Activated CD8-positive, alpha-beta memory T cell treated with anti-CD3 and anti-CD28 coated beads for 36 hours (primary cell): ENCODE data around the gene LRRC28. TPM values are rescaled to one million over a fixed set of nuclear protein-coding genes. Genes with fewer than 3 reads are reported as not detected.
"Not testable (repeated sequence)": the region's sequence is repeated elsewhere in the genome, so short reads cannot be mapped to it uniquely, and the experiment has no call there.

Experiments
- CTCF ChIA-PET: fragments of 350-600 bp; sonication (Branson Sonifier 250); formaldehyde crosslinking; loops from one replicate; lab custom pipeline; 2021; ENCODE audit warnings: antibody characterized with exemption; lab: Charles Lee
- POLR2A ChIA-PET: fragments of 350-600 bp; sonication (Branson Sonifier 250); formaldehyde crosslinking; loops from one replicate; lab custom pipeline; 2021; ENCODE audit warnings: antibody characterized with exemption; lab: Charles Lee
- total RNA-seq, 2 experiments: library from RNA; stranded (reverse); gene quantifications; one replicate each; pipeline ENCODE4 v1.2.3, GENCODE V29; 2021

Gene LRRC28
- total RNA-seq, 2 experiments from 2014 or later: 17.0 to 17.6 TPM

DNA sequence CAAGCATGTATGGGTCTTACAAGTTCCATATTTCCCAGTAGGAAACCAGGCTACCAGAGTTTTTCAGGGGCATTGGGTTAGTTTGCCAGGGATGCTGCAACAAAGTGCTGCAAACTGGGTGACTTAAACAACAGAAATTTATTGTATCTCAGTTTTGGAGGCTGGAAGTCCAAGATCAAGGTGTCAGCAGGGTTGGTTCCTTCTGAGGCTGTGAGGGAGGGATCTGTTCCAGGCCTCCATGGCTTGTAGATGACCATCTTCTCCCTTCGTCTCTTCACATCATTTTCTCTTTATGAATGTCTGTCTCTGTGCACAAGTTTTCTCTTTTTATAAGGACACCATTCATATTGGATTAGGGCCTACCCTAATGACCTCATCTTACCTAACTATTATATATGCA, 114.7 kb downstream of the LRRC28 start:
- POLR2A ChIA-PET: no interaction called here

DNA sequence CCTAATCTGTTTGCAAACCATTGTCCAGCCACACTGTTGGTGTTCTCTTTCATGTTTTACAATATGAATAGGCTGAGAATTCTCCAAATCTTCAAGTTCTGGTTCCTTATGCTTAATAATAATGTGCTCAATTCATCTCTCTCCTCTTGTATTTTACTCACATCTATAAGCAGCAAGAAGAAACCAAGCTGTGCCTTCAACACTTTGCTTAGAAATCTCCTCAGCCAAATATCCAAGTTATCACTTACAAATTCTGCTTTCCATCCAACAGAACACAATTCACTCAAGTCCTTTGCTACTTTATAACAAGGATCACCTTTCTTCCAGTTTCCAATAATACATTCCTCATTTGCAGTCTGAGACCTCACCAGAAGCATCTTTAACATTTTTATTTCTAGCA, 117.5 kb downstream of the LRRC28 start:
- CTCF ChIA-PET: interaction anchor here (1.2 kb wide), 1 partner anchor 118 kb away, joined by 3 read pairs; the partner anchor contains the start of gene LRRC28

More for the DNA sequence above, 114.7 kb downstream of the LRRC28 start:
- CTCF ChIA-PET: no interaction called here

DNA sequence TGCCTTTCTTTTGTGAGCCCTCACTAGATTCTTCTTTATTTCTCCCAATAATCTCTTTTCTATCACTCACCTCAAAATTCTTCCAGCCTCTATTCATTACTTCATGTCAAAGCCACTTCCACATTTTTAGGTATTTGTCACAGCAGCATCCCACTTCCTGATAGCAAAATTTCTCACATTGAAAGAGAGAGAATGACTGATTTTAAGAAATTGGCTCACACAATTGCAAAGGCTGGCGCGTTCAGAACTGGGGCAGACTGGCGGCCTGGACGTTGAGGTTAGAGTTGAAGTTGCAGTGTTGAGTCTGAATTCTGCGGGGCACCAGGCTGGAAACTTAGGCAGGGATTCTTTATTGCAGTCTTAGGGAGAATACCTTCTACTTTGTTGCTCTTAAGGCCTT, 117.9 kb downstream of the LRRC28 start:
- ChIA-PET CTCF (interaction anchor here (1.2 kb wide), 1 partner anchor 118 kb away, joined by 3 read pairs; the partner anchor contains the start of gene LRRC28), POLR2A (no interaction called here)

More for the DNA sequence above, 117.5 kb downstream of the LRRC28 start:
- POLR2A ChIA-PET: no interaction called here

DNA sequence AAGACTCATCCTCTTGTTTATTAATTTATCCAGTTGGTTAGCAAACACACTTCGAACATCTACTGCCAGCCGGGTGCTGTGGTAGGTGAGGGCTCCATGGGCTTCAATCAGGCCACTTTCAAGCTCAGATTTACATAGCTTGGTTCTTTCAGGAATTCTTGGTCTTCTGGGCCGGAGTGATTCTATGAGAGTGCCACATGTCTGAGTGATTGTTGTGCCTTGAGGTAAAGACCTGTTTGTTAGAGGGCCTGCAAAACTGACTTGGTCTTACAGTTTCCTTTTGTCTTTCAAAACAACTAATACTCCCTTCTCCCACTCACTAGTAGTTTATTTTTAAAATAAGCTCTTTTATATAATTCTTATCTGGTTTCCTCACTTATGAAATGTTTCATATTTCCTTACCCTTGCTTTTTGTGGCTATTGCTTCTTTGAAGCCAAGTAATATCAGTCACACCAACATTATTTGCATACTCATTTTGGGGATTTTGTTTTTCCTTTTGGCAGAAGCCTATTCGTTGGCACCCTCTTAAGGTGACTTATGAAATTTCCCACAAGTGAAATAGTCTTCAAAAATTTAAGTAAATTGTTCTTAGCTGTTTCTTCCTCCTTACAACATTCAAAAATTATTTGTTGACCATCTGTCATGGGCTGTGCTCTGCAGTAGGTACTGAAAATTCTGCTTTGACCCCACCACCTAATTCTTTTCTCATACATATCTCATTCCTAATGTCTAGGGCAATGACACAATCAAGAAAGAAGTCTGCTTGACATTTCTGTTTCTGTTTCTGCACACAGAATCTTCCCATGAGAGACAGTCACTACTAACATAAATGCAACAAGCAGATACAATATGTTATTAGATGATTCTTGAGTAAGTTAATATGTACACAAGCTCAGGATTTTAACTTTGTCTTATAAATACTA, 120.2 kb downstream of the LRRC28 start:
- POLR2A ChIA-PET: interaction anchor here (0.7 kb wide), 1 partner anchor 272 kb away, joined by 3 read pairs; no protein-coding TSS in a partner anchor
- CTCF ChIA-PET: interaction anchor here (1.1 to 1.3 kb wide), 2 partner anchors 99 to 333 kb away, joined by 3 read pairs; no protein-coding TSS in a partner anchor

DNA sequence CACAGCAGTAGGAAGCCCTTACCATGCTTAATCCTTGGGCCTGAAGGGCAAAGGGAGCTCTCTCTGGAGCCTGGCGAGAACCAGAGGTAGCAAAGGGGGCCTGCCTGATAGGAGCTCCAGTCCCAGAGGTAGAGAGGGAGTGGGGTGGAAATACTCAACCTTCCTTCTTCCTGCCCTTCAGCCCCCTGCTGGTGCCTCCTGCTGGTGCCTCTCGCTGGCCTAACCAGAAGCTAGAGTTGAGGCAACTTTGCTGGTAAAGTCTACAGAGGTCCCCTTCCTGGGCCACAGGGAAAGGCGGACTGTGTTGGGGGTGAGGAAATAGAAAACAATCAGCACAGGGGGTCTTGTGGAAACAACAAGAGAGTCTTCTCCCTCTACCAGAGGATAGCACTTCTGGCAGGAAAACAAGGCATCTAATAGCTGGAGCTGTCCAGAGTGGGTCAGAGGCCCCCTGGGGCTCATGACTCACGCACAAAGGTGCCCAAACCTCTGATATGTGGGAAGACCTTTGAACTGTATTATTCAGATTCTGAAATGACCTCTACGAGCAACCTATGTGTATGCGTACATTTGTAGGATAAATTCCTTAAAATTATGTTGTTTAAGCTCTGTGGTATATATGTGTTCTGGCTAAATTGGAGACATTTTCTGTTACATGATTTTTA, 133.9 kb downstream of the LRRC28 start:
- POLR2A ChIA-PET: no interaction called here
- CTCF ChIA-PET: interaction anchor here (0.6 kb wide), 1 partner anchor 243 kb away, joined by 4 read pairs; no protein-coding TSS in a partner anchor

DNA sequence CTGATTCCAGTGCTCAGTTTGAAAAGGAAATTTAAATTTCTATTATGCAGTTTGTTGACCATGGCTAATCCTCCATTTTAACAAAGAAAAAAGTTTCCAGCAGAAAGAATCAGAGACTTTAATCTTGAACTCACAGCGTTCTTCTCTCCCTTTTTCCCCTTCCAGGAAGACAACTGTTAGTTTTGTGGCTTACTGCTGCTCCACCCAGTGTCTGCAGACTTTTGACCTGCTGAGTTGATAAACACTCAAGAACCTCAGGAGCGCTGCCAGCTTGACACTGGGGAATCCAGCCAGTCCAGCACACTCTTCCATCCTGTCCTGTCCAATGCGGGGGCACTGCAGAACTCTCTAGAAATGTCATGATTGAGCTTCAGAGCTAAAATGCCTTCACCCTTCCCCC, 134.6 kb downstream of the LRRC28 start:
- POLR2A ChIA-PET: no interaction called here

DNA sequence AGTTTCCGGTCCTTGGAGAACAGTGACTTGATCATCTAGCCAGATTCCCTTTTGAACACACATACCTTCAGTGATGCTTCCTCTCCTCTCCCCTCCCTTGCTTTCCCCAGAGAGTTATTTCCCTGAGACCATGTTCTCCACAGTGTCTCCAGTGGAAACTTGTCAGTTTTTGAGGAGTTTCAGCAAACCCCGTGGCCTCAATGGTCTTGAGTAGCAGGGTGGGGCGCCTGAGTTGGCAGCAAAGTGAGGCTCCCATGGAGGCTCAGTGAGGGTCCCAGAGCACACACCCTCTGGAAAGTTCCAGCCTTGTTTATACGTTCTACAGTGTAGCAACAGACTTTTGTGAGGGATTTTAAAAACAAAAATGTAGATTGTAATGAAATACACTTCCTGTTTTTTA, 135.1 kb downstream of the LRRC28 start:
- ChIA-PET POLR2A (no interaction called here), CTCF (no interaction called here)

More for the DNA sequence above, 134.6 kb downstream of the LRRC28 start:
- CTCF ChIA-PET: no interaction called here

DNA sequence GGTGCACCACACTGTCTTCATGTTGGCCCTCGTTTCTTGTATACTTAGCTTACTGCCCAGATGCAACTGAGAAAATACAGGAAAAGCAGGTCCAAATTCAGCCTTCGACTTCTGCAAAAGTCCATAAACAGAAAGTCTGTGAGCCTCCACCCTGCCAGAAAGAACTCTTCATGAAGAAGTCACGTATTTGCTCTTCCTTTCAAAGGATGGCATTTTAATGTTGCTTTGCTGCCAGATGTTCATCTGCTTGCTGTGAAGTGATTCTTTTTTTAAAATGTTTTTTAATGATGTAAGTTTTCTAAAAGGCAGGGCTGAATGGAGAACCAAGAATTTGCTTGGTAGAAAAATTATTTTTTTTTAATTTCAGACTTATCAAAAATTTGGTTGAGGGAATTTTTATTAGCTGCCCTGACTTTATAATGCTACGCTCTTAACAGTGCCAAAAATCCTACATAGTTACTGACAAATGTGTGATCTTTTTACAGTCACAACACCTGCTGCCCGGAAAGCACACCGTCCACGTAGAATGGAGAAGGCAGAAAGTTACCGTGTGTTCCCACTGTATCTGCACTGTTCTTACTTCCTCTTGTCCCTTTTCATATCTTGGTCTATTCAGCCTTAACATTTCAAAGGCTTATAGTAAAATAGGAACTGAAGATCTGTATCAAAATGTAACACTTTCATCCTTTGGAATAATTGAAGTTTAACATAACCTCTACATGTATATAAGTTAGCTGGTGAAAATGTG, 136.3 kb downstream of the LRRC28 start:
- CTCF ChIA-PET: no interaction called here
- POLR2A ChIA-PET: no interaction called here

DNA sequence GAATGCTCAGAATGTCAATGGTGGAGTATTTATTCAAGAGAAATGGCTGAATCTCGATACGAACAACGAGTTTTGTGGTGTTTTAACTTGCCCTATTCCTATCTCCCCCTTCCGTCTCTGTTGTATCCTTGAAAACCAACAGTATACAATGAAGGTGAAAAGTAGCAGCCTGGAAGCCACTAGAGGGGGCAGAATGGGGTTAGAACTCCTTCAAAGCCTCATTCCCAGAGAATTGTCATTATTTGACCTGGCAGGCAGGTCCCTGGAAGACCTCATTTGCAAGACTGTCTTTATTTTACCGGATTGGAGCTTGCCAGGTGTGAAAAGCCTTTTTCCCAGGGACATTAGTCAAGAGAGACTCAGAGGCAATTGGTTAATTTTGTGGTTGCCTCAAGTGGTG, 139.4 kb downstream of the LRRC28 start:
- ChIA-PET CTCF (no interaction called here), POLR2A (no interaction called here)

DNA sequence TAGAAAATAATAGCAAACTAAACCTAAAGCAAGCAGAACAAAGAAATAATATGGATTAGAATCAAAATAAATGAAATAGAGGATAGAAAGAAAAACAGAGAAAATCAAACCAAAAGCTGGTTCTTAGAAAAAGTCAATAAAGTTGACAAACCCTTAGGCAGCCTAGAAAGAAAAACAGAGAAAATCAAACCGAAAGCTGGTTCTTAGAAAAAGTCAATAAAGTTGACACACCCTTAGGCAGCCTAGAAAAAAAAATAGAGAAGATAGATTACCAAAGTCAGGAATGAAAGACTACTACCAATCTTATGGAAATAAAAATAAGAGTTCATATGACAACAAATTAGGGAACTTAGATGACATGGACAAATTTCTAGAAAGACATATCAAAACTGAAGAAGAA, 142.4 kb downstream of the LRRC28 start:
- CTCF ChIA-PET: no interaction called here
- POLR2A ChIA-PET: no interaction called here

DNA sequence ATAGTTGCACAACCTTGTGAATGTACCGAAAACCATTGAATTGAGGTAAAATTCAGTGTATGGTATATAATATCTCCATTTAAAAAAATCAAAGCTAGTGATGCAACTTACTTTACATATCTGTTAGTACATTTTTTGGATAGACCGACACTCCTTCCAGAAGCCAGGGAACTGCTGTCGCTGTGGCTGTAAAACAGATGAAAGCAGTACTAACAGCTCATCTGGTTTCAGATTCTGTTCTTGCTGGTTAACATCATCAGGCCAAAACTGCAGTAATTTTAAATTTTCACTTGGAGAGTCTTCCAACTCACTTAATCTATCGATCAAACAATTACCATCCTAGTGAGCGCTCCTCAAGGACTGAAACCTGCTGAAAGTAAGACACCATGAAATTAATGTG, 145.1 kb downstream of the LRRC28 start:
- ChIA-PET CTCF (no interaction called here), POLR2A (no interaction called here)

DNA sequence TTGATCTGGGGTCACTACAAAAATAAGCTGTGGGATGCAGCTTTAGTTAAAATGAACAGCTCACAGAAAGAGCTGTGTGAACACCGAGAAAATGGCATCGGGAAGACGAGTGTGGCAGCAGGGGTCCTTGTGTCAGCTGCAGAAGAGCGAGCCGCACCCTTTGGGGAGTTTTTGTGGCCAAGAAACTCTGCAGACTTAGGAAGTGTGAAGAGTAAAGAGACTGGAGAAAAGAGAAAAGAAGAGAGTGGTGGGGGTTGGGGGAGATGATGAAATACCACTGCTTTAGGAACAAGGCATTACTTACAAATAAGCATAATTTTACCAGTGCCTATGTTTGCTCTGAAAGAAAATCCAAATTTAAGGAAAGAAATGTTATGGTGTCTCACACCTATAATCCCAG, 147.8 kb downstream of the LRRC28 start:
- CTCF ChIA-PET: no interaction called here
- POLR2A ChIA-PET: no interaction called here

DNA sequence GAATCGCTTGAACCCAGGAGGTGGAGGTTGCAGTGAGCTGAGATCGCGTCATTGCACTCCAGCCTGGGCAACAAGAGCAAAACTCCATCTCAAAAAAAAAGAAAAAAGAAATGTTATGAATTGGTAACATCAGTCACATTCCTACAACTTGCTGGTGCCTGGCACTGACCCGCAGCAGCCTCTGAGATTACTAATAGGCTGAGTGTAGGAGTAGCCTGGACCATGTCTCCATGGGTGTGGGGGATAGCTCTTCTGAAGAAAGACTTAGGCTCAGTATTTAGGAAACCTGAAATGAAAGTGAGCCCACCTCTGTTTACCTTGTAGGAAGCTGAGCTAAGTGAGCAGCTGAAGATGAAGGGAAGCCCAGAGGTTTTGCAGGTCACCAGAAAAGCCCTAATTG, 148.3 kb downstream of the LRRC28 start:
- POLR2A ChIA-PET: no interaction called here

DNA sequence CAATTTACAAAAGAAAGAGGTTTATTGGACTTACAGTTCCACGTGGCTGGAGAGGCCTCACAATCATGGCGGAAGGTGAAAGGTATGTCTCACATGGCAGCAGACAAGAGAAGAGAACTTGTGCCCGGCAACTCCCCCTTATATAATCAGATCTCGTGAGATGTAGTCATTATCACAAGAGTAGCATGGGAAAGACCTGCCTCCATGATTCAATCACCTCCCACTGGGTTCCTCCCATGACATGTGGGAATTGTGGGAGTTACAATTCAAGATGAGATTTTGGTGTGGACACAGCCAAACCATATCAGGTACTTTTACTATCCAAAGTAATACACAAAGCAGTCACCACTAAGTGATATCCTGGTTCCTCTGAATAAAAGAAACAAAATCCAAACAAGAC, 149.9 kb downstream of the LRRC28 start:
- POLR2A ChIA-PET, CTCF ChIA-PET: not testable (repeated sequence)

More for the DNA sequence above, 148.3 kb downstream of the LRRC28 start:
- CTCF ChIA-PET: no interaction called here

DNA sequence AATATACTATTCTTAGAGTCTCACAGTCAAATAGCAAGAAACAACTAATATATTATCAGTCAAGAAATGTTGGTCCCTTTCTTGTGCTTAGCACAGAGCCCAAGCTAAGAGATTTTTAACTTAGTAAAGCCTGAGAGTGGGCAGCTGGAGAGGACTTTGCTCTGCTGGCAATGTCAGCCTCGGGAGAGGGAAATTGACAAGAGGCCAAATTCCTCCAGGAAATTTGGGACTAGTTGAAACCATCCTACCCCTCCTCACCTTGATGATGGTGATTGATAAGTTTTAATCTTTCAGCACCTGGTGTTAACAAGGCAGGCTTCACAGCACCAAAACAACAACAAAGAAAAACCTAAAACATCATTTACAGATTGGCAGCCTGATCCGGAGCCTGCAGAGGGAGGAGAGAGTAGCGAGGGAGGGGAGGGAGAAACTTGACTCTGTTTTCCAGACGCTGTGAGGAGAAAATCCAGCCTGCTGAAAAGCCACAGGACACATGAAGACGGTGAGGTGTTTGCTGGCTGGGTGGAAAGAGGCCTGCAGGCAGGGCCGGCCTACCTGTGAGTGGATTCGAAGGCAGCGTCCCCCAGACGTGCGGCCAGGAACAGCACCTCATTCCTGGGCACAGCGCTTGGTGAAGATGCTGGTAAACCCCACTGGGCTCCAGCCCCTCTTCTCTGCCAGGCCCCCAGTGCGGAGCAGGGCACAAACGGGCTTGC, 150.9 kb downstream of the LRRC28 start:
- ChIA-PET CTCF (no interaction called here), POLR2A (no interaction called here)

DNA sequence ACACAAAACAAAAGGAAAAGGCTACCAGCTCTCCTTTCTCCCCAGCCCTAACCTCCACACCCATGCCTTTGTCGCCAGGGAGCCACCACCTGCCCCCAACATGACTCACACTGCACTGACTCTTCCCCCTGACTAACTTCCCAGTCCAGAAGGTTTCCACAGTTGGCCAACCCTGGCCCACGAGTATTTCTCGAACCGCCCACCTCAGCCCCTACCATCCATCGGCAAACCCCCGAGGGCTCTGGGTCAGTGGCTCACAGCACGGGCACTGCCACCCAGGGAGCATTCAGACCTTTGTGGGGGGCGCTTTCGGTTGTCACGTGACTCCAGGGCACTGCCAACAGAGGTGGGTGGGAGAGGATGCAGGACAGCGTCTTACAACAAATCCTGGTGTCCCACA, 152.3 kb downstream of the LRRC28 start:
- POLR2A ChIA-PET: no interaction called here
- CTCF ChIA-PET: no interaction called here

DNA sequence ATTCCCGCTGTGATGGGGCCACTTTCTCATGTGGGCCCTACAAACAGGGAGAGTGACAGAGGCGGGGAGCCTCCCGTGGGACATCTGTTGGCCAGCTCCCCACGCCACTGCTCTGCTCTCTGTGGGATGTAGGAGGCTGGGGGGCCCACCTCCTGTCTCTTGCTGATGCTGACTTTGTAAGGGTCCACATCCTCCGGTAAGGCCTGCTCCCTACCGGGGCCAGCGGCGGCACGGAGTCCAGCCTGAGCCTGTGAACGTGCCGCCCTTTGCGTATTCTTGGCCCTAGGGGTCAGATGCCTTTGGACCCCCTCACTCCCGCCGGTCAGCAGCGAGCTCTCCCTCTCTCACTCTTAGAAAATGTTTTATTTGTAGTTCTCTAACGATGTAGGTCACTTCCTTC, 153.2 kb downstream of the LRRC28 start:
- POLR2A ChIA-PET: no interaction called here
- CTCF ChIA-PET: no interaction called here

DNA sequence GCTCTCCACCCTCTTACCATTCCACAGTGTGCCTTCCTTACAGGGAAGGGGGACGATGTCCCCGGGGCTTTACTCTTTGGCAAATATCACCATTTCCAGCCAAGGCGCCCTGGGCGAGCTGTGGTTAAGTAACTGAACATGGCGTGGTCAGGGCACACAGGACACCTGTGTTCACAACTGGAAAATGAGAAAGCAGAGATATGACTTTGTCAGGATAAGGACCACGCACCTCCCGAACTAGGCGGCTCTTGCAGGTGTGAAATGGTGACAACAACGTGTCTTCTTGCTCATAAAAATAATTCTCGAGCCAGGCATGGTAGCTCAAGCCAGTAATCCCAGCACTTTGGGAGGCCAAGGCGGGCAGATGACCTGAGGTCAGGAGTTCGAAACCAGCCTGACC, 154.8 kb downstream of the LRRC28 start:
- POLR2A ChIA-PET: no interaction called here
- CTCF ChIA-PET: no interaction called here
